Sigmoid colon (tissue), 4 donors: ENCODE measurements around the gene ITSN2.

Experiments used
- CTCF ChIP-seq, 4 experiments: fragments of 450-650 bp in 3 of 4; fragments of 200-600 bp in 1 of 4; IDR thresholded peaks; one replicate each; pipeline ENCODE4 v1.5.1; 2016 to 2019; ENCODE audit warnings: antibody characterized with exemption in 4 of 4, mild to moderate bottlenecking in 3 of 4, moderate library complexity in 2 of 4
- EP300 ChIP-seq, 4 donors: sonication (generic); formaldehyde crosslinking; IDR thresholded peaks; one replicate each; pipeline ENCODE4 v1.6.1; 2017; ENCODE audit warnings: antibody characterized with exemption in 4 of 4
- POLR2AphosphoS5 ChIP-seq, 4 donors: sonication (generic); formaldehyde crosslinking; IDR thresholded peaks; one replicate each; pipeline ENCODE4 v1.6.1; 2017; ENCODE audit warnings: antibody characterized with exemption in 4 of 4

- TF ChIP-seq CTCF (IDR thresholded peaks at IDR 0.05) = no peak
- TF ChIP-seq EP300 (IDR thresholded peaks at IDR 0.05) = no peak
- TF ChIP-seq POLR2AphosphoS5 (IDR thresholded peaks at IDR 0.05) = no peak
Observed at GRCh38 chr2:24160761-24161160, 199.6 kb downstream of the ITSN2 start.
